Liver (tissue), 9 donors: Measurements from ENCODE around the gene MTHFD1L. TPM values are rescaled to one million over a fixed set of nuclear protein-coding genes. Genes with fewer than 3 reads are reported as not detected.

Source experiments
- DNase-seq: peaks from one replicate; pipeline ENCODE4 v3.0.0-alpha.2; 2017; ENCODE audit warnings: low spot score
- H3K27ac ChIP-seq, 2 donors: one replicate each; pipeline ENCODE4 v1.7.0; 2013; ENCODE audit warnings: inconsistent platforms in 2 of 2, low read length in 2 of 2, control low read depth in 1 of 2, low read depth in 1 of 2, mild to moderate bottlenecking in 1 of 2
- H3K27me3 ChIP-seq, 4 donors: one replicate each; pipeline versions ENCODE4 v1.6.1 to v1.7.0; 2013; ENCODE audit warnings: low read length in 3 of 4, inconsistent platforms in 1 of 4, mild to moderate bottlenecking in 1 of 4, moderate library complexity in 1 of 4; ENCODE audit not compliant: control insufficient read depth in 4 of 4, insufficient read depth in 4 of 4
- H3K36me3 ChIP-seq, 4 donors: one replicate each; pipeline versions ENCODE4 v1.6.1 to v1.7.0; 2013; ENCODE audit warnings: low read length in 3 of 4, mild to moderate bottlenecking in 3 of 4, low read depth in 1 of 4, moderate library complexity in 1 of 4; ENCODE audit not compliant: control insufficient read depth in 4 of 4, insufficient read depth in 3 of 4
- H3K4me1 ChIP-seq, 4 donors: one replicate each; pipeline versions ENCODE4 v1.6.1 to v1.7.0; 2013; ENCODE audit warnings: low read length in 3 of 4, mild to moderate bottlenecking in 3 of 4, moderate library complexity in 1 of 4; ENCODE audit not compliant: control insufficient read depth in 4 of 4, insufficient read depth in 4 of 4
- H3K4me3 ChIP-seq, 3 donors: one replicate each; pipeline versions ENCODE4 v1.6.1 to v1.7.0; 2013; ENCODE audit warnings: low read length in 3 of 3, control low read depth in 1 of 3, low read depth in 1 of 3, mild to moderate bottlenecking in 1 of 3
- H3K9ac ChIP-seq, 2 donors: one replicate each; pipeline ENCODE4 v1.7.0; 2013; ENCODE audit warnings: low read length in 2 of 2, mild to moderate bottlenecking in 2 of 2, moderate library complexity in 2 of 2, control low read depth in 1 of 2, low read depth in 1 of 2
- H3K9me3 ChIP-seq, 4 donors: one replicate each; pipeline versions ENCODE4 v1.6.1 to v1.7.0; 2013; ENCODE audit warnings: low read length in 3 of 4; ENCODE audit not compliant: control insufficient read depth in 4 of 4
- CTCF ChIP-seq: fragments of 150-350 bp; IDR thresholded peaks from 2 replicates; pipeline ENCODE4 v1.5.1; 2017; ENCODE audit warnings: improper control_type of control experiment, low read depth, low read length; ENCODE audit not compliant: missing input control
- EGR1 ChIP-seq, 2 donors: IDR thresholded peaks; 2 replicates each; pipeline ENCODE4 v1.6.1; 2016 to 2018; ENCODE audit warnings: antibody characterized with exemption in 2 of 2, low read depth in 2 of 2
- FOXA1 ChIP-seq: IDR thresholded peaks from 2 replicates; pipeline ENCODE4 v1.6.1; 2016; ENCODE audit warnings: antibody characterized with exemption
- FOXA2 ChIP-seq: IDR thresholded peaks from 2 replicates; pipeline ENCODE4 v1.6.1; 2016; ENCODE audit warnings: antibody characterized with exemption
- GABPA ChIP-seq, 2 donors: IDR thresholded peaks in 1 of 2; conservative IDR thresholded peaks in 1 of 2; 2 replicates each; pipeline ENCODE4 v1.6.1; 2016; ENCODE audit warnings: antibody characterized with exemption in 2 of 2, mild to moderate bottlenecking in 1 of 2, moderate library complexity in 1 of 2
- HNF4A ChIP-seq, 2 donors: conservative IDR thresholded peaks; 2 replicates each; pipeline ENCODE4 v1.6.1; 2016; ENCODE audit warnings: antibody characterized with exemption in 2 of 2, mild to moderate bottlenecking in 2 of 2
- HNF4G ChIP-seq: IDR thresholded peaks from 2 replicates; pipeline ENCODE4 v1.6.1; 2016; ENCODE audit warnings: antibody characterized with exemption
- JUND ChIP-seq, 2 donors: IDR thresholded peaks; 2 replicates each; pipeline ENCODE4 v1.6.1; 2016; ENCODE audit warnings: antibody characterized with exemption in 2 of 2
- MAX ChIP-seq: IDR thresholded peaks from 2 replicates; pipeline ENCODE4 v1.6.1; 2016; ENCODE audit warnings: antibody characterized with exemption
- NR2F2 ChIP-seq: IDR thresholded peaks from 2 replicates; pipeline ENCODE4 v1.6.1; 2016; ENCODE audit warnings: antibody characterized with exemption
- RAD21 ChIP-seq, 2 donors: IDR thresholded peaks; 2 replicates each; pipeline ENCODE4 v1.6.1; 2016; ENCODE audit warnings: antibody characterized with exemption in 2 of 2, mild to moderate bottlenecking in 2 of 2
- REST ChIP-seq: IDR thresholded peaks from 2 replicates; pipeline ENCODE4 v1.6.1; 2016; ENCODE audit warnings: antibody characterized with exemption, mild to moderate bottlenecking
- RXRA ChIP-seq, 2 donors: IDR thresholded peaks; 2 replicates each; pipeline ENCODE4 v1.6.1; 2017 to 2018; ENCODE audit warnings: antibody characterized with exemption in 2 of 2, mild to moderate bottlenecking in 1 of 2
- SP1 ChIP-seq: IDR thresholded peaks from 2 replicates; pipeline ENCODE4 v1.6.1; 2018; ENCODE audit warnings: antibody characterized with exemption, mild to moderate bottlenecking
- TAF1 ChIP-seq: conservative IDR thresholded peaks from 2 replicates; pipeline ENCODE4 v1.6.1; 2016; ENCODE audit warnings: antibody characterized with exemption, mild to moderate bottlenecking
- YY1 ChIP-seq: IDR thresholded peaks from 2 replicates; pipeline ENCODE4 v1.6.1; 2016; ENCODE audit warnings: antibody characterized with exemption, mild to moderate bottlenecking
- ZBTB33 ChIP-seq: IDR thresholded peaks from 2 replicates; pipeline ENCODE4 v1.6.1; 2016; ENCODE audit warnings: antibody characterized with exemption
- WGBS: extraction: QIAGEN DNeasy Blood & Tissue Kit; methylation state at CpG from one replicate; pipeline ENCODE4 v1.1.7; 2013; 5-methylcytosine and 5-hydroxymethylcytosine counted together
- polyA plus RNA-seq, 2 donors: library from polyadenylated mRNA; stranded (reverse) in 1 of 2; unstranded in 1 of 2; fragments of 200-250 nt in 1 of 2; fragments of >200 nt in 1 of 2; fragmentation: Nextera tagmentation in 1 of 2; extraction: Ambion mirVana in 1 of 2; gene quantifications; one replicate each; pipeline versions ENCODE4 v1.2.1 to v1.2.3, GENCODE V29; 2013 to 2015
- total RNA-seq, 2 donors: library from RNA; depleted of rRNA; stranded (reverse); fragments of >200 nt; gene quantifications; one replicate each; pipeline ENCODE4 v1.2.3, GENCODE V29; 2014
- donor health status: healthy.
- donor health status: healthy.
- donor health status: healthy.
- donor health status: healthy.
- donor health status: healthy.

Gene MTHFD1L
- total and polyA plus RNA-seq, 4 donors: 2.0 to 7.7 (median 2.8) TPM

- TF ChIP-seq REST (no peak), MAX (no peak), SP1 (no peak), NR2F2 (no peak), RAD21 (IDR thresholded peaks at IDR 0.05) (no peak), YY1 (no peak), CTCF (no peak), ZBTB33 (no peak), JUND (IDR thresholded peaks at IDR 0.05) (no peak), TAF1 (no peak), GABPA (IDR thresholded peaks at IDR 0.05 in 1 of 2, conservative IDR thresholded peaks at IDR 0.05 in 1 of 2) (no peak), FOXA1 (no peak), EGR1 (IDR thresholded peaks at IDR 0.05; ENCODE audit: low read depth in 2 of 2) (no peak)
- Histone ChIP-seq H3K27me3 (no peaks in the 10 kb centered on the region), H3K27ac (no peak overlapping the region), H3K9ac (no peak overlapping the region), H3K4me3 (no peak overlapping the region), H3K36me3 (no peaks in the 10 kb centered on the region), H3K4me1 (no peaks in the 10 kb centered on the region), H3K9me3 (no peaks in the 10 kb centered on the region)
- WGBS: 86% methylated on average over 5 of the region's 5 CpGs
- no peak for DNase-seq
Observed at GRCh38 chr6:150939399-150939798, 73.9 kb downstream of the MTHFD1L start.

GRCh38 chr6:150940941-150941340 lies 75.4 kb downstream of the MTHFD1L start:
- no peaks in the 10 kb centered on the region for H3K4me1 ChIP-seq
- WGBS: 81% methylated on average over 7 of the region's 7 CpGs
- no peak overlapping the region for H3K9ac ChIP-seq
- H3K9me3 ChIP-seq: no peaks in the 10 kb centered on the region
- no peaks in the 10 kb centered on the region for H3K27me3 ChIP-seq
- DNase-seq: no peak
- H3K36me3 ChIP-seq: peaks cover 0 to 2% (median 1%) of the 10 kb centered on the region in 4 donors
- H3K27ac ChIP-seq: no peak overlapping the region
- H3K4me3 ChIP-seq: no peak overlapping the region
- TF ChIP-seq RXRA (IDR thresholded peaks at IDR 0.05): no peak
- no peak for TF ChIP-seq RAD21 (IDR thresholded peaks at IDR 0.05)
- TF ChIP-seq SP1: no peak
- TF ChIP-seq TAF1: no peak
- TF ChIP-seq FOXA2: no peak
- no peak for TF ChIP-seq YY1
- TF ChIP-seq EGR1 (IDR thresholded peaks at IDR 0.05; ENCODE audit: low read depth in 2 of 2): no peak
- no peak for TF ChIP-seq JUND (IDR thresholded peaks at IDR 0.05)
- TF ChIP-seq ZBTB33: no peak
- no peak for TF ChIP-seq GABPA (IDR thresholded peaks at IDR 0.05 in 1 of 2, conservative IDR thresholded peaks at IDR 0.05 in 1 of 2)
- no peak for TF ChIP-seq CTCF
- TF ChIP-seq HNF4A (conservative IDR thresholded peaks at IDR 0.05): no peak
- TF ChIP-seq NR2F2: no peak
- no peak for TF ChIP-seq HNF4G
- TF ChIP-seq MAX: no peak
